Mesendoderm (in vitro differentiated cells): Measurements from ENCODE around the gene PBX1.

ENCODE experiments used
- DNase-seq: peaks from one replicate; pipeline ENCODE4 v3.0.0; 2013
- H2AK5ac ChIP-seq: 2 replicates; pipeline ENCODE4 v1.6.1; 2013; ENCODE audit warnings: low read length, inconsistent platforms
- H2BK120ac ChIP-seq: 2 replicates; pipeline ENCODE4 v1.6.1; 2013; ENCODE audit warnings: low read depth, mild to moderate bottlenecking, low read length, moderate library complexity, mixed read lengths
- H2BK15ac ChIP-seq: replicated peaks from 2 replicates; pipeline ENCODE4 v1.6.1; 2013; ENCODE audit warnings: low read depth, mild to moderate bottlenecking, moderate library complexity
- H2BK5ac ChIP-seq: 2 replicates; pipeline ENCODE4 v1.6.1; 2013; ENCODE audit warnings: low read length, inconsistent platforms
- H3K18ac ChIP-seq: 2 replicates; pipeline ENCODE4 v1.6.1; 2013; ENCODE audit warnings: mild to moderate bottlenecking, low read length, mixed read lengths
- H3K23ac ChIP-seq: one replicate; pipeline ENCODE4 v1.6.1; 2013; ENCODE audit warnings: low read length
- H3K27ac ChIP-seq: 2 replicates; pipeline ENCODE4 v1.5.1; 2013; ENCODE audit warnings: low read depth, mild to moderate bottlenecking, inconsistent platforms, low read length, moderate library complexity
- H3K27me3 ChIP-seq: 2 replicates; pipeline ENCODE4 v1.6.1; 2013; ENCODE audit warnings: low read length, control low read depth, mild to moderate bottlenecking, inconsistent platforms; ENCODE audit not compliant: insufficient read depth, poor library complexity
- H3K36me3 ChIP-seq: 2 replicates; pipeline ENCODE4 v1.6.1; 2013; ENCODE audit warnings: low read length, inconsistent platforms; ENCODE audit not compliant: control insufficient read depth, insufficient read depth
- H3K4ac ChIP-seq: one replicate; pipeline ENCODE4 v1.6.1; 2013; ENCODE audit warnings: low read depth, mild to moderate bottlenecking, low read length, moderate library complexity
- H3K4me1 ChIP-seq: 2 replicates; pipeline ENCODE4 v1.6.1; 2013; ENCODE audit warnings: low read depth, low read length, inconsistent platforms; ENCODE audit not compliant: control insufficient read depth
- H3K4me2 ChIP-seq: 2 replicates; pipeline ENCODE4 v1.6.1; 2013; ENCODE audit warnings: low read length
- H3K4me3 ChIP-seq: 2 replicates; pipeline ENCODE4 v1.5.1; 2013; ENCODE audit warnings: mild to moderate bottlenecking, low read length
- H3K56ac ChIP-seq: one replicate; pipeline ENCODE4 v1.6.1; 2013; ENCODE audit warnings: low read length
- H3K79me1 ChIP-seq: 2 replicates; pipeline ENCODE4 v1.6.1; 2013; ENCODE audit warnings: low read length, inconsistent platforms
- H3K79me2 ChIP-seq: 2 replicates; pipeline ENCODE4 v1.6.1; 2013; ENCODE audit warnings: mild to moderate bottlenecking, low read length; ENCODE audit not compliant: control insufficient read depth, insufficient read depth
- H3K9ac ChIP-seq: 2 replicates; pipeline ENCODE4 v1.6.1; 2013; ENCODE audit warnings: low read length, inconsistent platforms
- H4K5ac ChIP-seq: one replicate; pipeline ENCODE4 v1.6.1; 2013; ENCODE audit warnings: low read length
- H4K8ac ChIP-seq: one replicate; pipeline ENCODE4 v1.6.1; 2013; ENCODE audit warnings: low read depth, mild to moderate bottlenecking, control low read depth, low read length, moderate library complexity
- WGBS: extraction: QIAGEN DNeasy Blood & Tissue Kit; methylation state at CpG from one replicate; pipeline ENCODE4 v1.1.7; 2013; ENCODE audit warnings: low lambda C conversion rate, missing lambda C conversion rate; ENCODE audit not compliant: insufficient coverage; ENCODE audit errors: extremely low coverage; 5-methylcytosine and 5-hydroxymethylcytosine counted together

PBX1 gene

GRCh38 chr1:164863056-164863455, 304.1 kb downstream of the PBX1 start:
- Histone ChIP-seq H4K5ac (no peak overlapping the region), H2BK15ac (no peak overlapping the region), H3K27me3 (no peaks in the 10 kb centered on the region), H3K79me1 (no peaks in the 10 kb centered on the region), H2BK120ac (no peak overlapping the region), H3K4me2 (no peak overlapping the region), H3K9ac (no peak overlapping the region), H3K18ac (no peak overlapping the region), H3K79me2 (no peaks in the 10 kb centered on the region), H2AK5ac (no peak overlapping the region), H3K4me1 (peaks cover 10% of the 10 kb centered on the region), H3K4me3 (no peak overlapping the region), H3K27ac (no peak overlapping the region), H3K36me3 (no peaks in the 10 kb centered on the region), H3K23ac (no peak overlapping the region), H3K4ac (no peak overlapping the region), H4K8ac (no peak overlapping the region), H2BK5ac (no peak overlapping the region), H3K56ac (no peak overlapping the region)
- WGBS = no CpG with 5 or more reads among the region's 4 CpGs
- DNase-seq = peak; percentile 95

DNA sequence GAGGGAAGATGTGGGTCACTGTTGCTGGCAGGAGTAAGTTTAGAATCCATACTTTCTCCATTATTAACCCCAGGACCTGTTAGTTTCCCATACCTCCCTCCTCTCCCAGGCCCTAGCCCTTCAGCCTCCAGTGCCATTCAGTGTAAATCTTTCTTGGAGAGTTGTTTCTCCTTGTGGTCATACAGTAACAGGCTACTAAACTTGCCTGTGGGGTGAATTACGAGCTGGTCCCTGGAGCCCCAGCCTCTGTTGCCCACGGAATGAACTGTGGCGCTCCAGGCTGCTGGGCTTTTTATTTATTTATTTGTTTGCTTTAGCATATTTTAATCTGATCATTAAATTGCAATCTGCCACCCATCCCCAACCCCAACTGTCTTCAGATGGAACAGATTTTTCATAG, 305.2 kb downstream of the PBX1 start:
- H3K4me1 ChIP-seq = peaks cover 8% of the 10 kb centered on the region
- no CpG with 5 or more reads among the region's 3 CpGs for WGBS

GRCh38 chr1:164865385-164865784, 306.4 kb downstream of the PBX1 start:
- WGBS = no CpG with 5 or more reads among the region's 4 CpGs
- Histone ChIP-seq H3K9ac (no peak overlapping the region), H3K79me1 (no peaks in the 10 kb centered on the region), H3K4ac (no peak overlapping the region), H4K5ac (no peak overlapping the region), H2AK5ac (no peak overlapping the region), H2BK120ac (no peak overlapping the region), H3K4me2 (no peak overlapping the region), H4K8ac (no peak overlapping the region), H3K23ac (no peak overlapping the region), H3K27ac (no peak overlapping the region), H3K18ac (no peak overlapping the region), H3K79me2 (no peaks in the 10 kb centered on the region), H3K36me3 (no peaks in the 10 kb centered on the region), H3K56ac (no peak overlapping the region), H2BK5ac (no peak overlapping the region), H3K27me3 (no peaks in the 10 kb centered on the region), H3K4me3 (no peak overlapping the region), H3K4me1 (peaks cover 8% of the 10 kb centered on the region), H2BK15ac (no peak overlapping the region)
- DNase-seq = no peak

More for the DNA sequence above, 305.2 kb downstream of the PBX1 start:
- no peak overlapping the region for H3K4me2 ChIP-seq
- no peak overlapping the region for H3K4ac ChIP-seq
- H3K56ac ChIP-seq = no peak overlapping the region
- H4K5ac ChIP-seq = no peak overlapping the region
- no peak overlapping the region for H2BK15ac ChIP-seq
- H3K27ac ChIP-seq = no peak overlapping the region
- H3K4me3 ChIP-seq = no peak overlapping the region
- no peak for DNase-seq
- H4K8ac ChIP-seq = no peak overlapping the region
- H2BK5ac ChIP-seq = no peak overlapping the region
- H3K23ac ChIP-seq = no peak overlapping the region
- no peaks in the 10 kb centered on the region for H3K36me3 ChIP-seq
- H3K79me1 ChIP-seq = no peaks in the 10 kb centered on the region
- no peak overlapping the region for H3K9ac ChIP-seq
- H3K79me2 ChIP-seq = no peaks in the 10 kb centered on the region
- H2AK5ac ChIP-seq = no peak overlapping the region
- H2BK120ac ChIP-seq = no peak overlapping the region
- no peak overlapping the region for H3K18ac ChIP-seq
- no peaks in the 10 kb centered on the region for H3K27me3 ChIP-seq

GRCh38 chr1:164867590-164867989, 308.6 kb downstream of the PBX1 start:
- H3K79me2 ChIP-seq = no peaks in the 10 kb centered on the region
- H3K18ac ChIP-seq = peak overlapping the region; percentile 22
- H4K8ac ChIP-seq = no peak overlapping the region
- no peak overlapping the region for H2BK15ac ChIP-seq
- no peaks in the 10 kb centered on the region for H3K36me3 ChIP-seq
- no peak overlapping the region for H2BK5ac ChIP-seq
- 100% methylated on average over 1 of the region's 8 CpGs for WGBS
- DNase-seq = no peak
- H3K79me1 ChIP-seq = no peaks in the 10 kb centered on the region
- H3K9ac ChIP-seq = no peak overlapping the region
- H3K4me3 ChIP-seq = no peak overlapping the region
- no peak overlapping the region for H3K56ac ChIP-seq
- no peak overlapping the region for H4K5ac ChIP-seq
- no peak overlapping the region for H2BK120ac ChIP-seq
- H2AK5ac ChIP-seq = no peak overlapping the region
- no peak overlapping the region for H3K27ac ChIP-seq
- no peak overlapping the region for H3K4me2 ChIP-seq
- no peaks in the 10 kb centered on the region for H3K27me3 ChIP-seq
- H3K4me1 ChIP-seq = peaks cover 6% of the 10 kb centered on the region
- H3K23ac ChIP-seq = no peak overlapping the region
- H3K4ac ChIP-seq = no peak overlapping the region

DNA sequence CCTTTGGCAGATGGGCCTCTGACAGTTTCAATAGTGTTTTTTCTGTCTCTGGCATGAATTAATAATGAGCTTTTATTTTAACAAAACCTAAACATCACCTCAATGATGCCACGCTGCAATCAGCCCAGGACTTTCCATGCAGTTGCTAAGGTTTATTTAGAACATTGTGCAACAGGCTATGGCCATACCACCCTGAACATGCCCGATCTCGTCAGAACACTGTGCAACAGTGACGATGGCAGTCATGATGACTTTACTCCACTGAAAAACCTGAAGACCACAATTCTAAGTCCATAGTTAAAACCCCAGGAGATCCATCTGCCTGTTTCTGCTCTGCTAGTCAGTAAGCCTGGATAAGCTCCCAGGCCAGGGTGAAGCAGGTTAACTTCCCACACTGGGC, 310.0 kb downstream of the PBX1 start:
- H3K79me1 ChIP-seq = no peaks in the 10 kb centered on the region
- no peak for DNase-seq
- H3K9ac ChIP-seq = no peak overlapping the region
- H3K18ac ChIP-seq = no peak overlapping the region
- no peak overlapping the region for H4K5ac ChIP-seq
- no peaks in the 10 kb centered on the region for H3K4me1 ChIP-seq
- H3K79me2 ChIP-seq = no peaks in the 10 kb centered on the region
- no peak overlapping the region for H3K4me3 ChIP-seq
- H3K23ac ChIP-seq = no peak overlapping the region
- no peak overlapping the region for H2BK120ac ChIP-seq
- peak overlapping the region; percentile 46 for H2AK5ac ChIP-seq
- H2BK15ac ChIP-seq = no peak overlapping the region
- WGBS = no CpG with 5 or more reads among the region's 4 CpGs
- no peak overlapping the region for H2BK5ac ChIP-seq
- no peaks in the 10 kb centered on the region for H3K27me3 ChIP-seq
- no peak overlapping the region for H4K8ac ChIP-seq
- no peak overlapping the region for H3K4ac ChIP-seq
- no peak overlapping the region for H3K27ac ChIP-seq
- no peak overlapping the region for H3K4me2 ChIP-seq
- H3K56ac ChIP-seq = no peak overlapping the region
- H3K36me3 ChIP-seq = no peaks in the 10 kb centered on the region

GRCh38 chr1:164875518-164875917, 316.5 kb downstream of the PBX1 start:
- Histone ChIP-seq H3K56ac (no peak overlapping the region), H3K79me1 (no peaks in the 10 kb centered on the region), H2BK120ac (no peak overlapping the region), H3K23ac (no peak overlapping the region), H3K79me2 (no peaks in the 10 kb centered on the region), H3K36me3 (no peaks in the 10 kb centered on the region), H3K27me3 (no peaks in the 10 kb centered on the region), H3K4me1 (no peaks in the 10 kb centered on the region), H3K27ac (no peak overlapping the region), H3K4me2 (no peak overlapping the region), H3K9ac (no peak overlapping the region), H3K18ac (no peak overlapping the region), H2BK15ac (no peak overlapping the region), H4K8ac (no peak overlapping the region), H3K4me3 (no peak overlapping the region), H2AK5ac (no peak overlapping the region), H2BK5ac (no peak overlapping the region), H3K4ac (no peak overlapping the region), H4K5ac (no peak overlapping the region)
- WGBS = no CpG with 5 or more reads among the region's 3 CpGs
- DNase-seq = no peak
